Activated CD8-positive, alpha-beta memory T cell treated with anti-CD3 and anti-CD28 coated beads, Interleukin-2, amount 50 U/mL, for 1 hour (primary cell): Measurements from ENCODE around the gene CAND1.

Experiments
- DNase-seq: peaks from one replicate; pipeline ENCODE4 v3.0.0-alpha.2; 2020; ENCODE audit errors: extremely low read depth

Gene CAND1

GRCh38 chr12:67280572-67280971, 11.4 kb downstream of the CAND1 start:
- DNase-seq = no peak

- DNase-seq = no peak
Measured at GRCh38 chr12:67284561-67284960, 15.4 kb downstream of the CAND1 start.

- DNase-seq = no peak
Measured at GRCh38 chr12:67286257-67286656, 17.1 kb downstream of the CAND1 start.

DNA sequence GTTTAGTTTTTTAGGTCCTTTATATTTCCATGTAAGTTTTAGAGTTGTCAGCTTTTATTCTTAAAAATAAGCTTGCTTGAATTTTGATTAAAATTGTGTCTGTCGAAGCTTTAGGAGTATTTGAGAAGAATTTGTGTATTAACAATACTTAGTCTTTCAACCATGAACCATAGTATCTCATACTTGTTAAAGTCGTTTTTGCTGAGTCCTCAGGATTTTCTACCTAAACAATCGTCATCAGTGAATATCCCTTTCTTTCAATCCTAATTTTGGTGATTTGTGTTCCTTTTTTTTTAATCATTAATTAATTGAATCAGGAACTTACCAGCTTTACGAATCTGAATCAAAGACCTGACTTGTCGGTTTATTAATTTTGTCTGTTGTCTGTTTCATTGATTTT, 18.2 kb downstream of the CAND1 start:
- DNase-seq = no peak

DNA sequence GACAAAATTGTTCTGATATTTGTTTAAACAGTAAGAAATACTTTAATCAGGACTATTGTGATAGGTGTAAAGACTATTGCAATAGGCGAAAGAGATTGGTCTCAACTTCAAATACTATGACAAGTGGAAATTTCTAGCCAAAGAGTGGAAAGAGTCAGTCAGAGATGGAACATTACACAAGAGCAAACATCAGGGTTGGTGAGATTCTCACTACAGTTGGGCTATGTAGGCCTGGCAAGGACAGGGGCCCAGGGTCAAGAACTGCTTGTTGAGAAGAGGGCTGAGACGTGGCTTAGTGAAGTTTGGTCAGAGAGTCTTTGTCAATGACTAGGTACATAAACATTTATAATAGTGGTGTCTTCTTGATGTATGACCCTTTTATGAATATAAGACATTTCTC, 19.4 kb downstream of the CAND1 start:
- DNase-seq = no peak

- DNase-seq = no peak
Measured at GRCh38 chr12:67290378-67290777, 21.2 kb downstream of the CAND1 start.

DNA sequence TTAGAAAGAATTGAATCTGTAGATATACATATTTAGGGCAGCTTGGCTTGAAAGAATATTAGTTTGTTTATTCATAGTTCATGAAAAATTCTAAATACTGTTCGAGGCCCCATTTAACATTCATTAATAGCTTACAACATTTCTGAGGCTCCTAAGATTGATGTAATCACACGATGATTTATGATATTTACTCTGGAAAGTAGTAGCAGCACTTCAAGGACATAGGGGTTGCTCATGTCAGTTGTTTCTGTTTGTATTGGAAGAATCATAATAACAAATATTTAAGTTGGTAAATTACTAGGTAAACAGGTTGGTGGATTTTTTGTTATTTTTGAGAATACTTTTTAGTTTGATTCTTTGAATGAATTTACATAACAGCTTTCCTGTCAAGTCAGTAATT, 30.4 kb downstream of the CAND1 start:
- no peak for DNase-seq

DNA sequence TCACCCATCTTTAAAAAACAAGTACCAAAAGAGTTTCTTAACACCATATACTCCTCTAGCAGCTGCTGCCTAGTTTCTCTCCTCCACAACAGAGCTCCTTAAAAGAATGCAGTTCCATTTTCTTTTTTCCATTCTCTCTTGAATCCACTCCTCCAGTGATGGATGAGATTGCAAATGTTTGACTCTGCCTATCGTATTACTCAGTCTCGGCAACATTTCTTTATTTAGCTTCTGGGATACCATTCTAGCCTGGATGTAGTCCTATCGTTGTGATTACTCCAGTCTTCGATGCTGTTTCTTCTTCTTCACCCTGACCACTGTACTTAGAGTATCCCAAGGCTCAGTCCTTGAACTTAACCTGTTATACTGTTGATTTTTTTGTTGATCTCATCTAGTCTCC, 30.8 kb downstream of the CAND1 start:
- DNase-seq = no peak

- DNase-seq = no peak
Measured at GRCh38 chr12:67302162-67302561, 33.0 kb downstream of the CAND1 start.

- DNase-seq = no peak
Measured at GRCh38 chr12:67305544-67305943, 36.4 kb downstream of the CAND1 start.

- DNase-seq = no peak
Measured at GRCh38 chr12:67306712-67307111, 37.6 kb downstream of the CAND1 start.

DNA sequence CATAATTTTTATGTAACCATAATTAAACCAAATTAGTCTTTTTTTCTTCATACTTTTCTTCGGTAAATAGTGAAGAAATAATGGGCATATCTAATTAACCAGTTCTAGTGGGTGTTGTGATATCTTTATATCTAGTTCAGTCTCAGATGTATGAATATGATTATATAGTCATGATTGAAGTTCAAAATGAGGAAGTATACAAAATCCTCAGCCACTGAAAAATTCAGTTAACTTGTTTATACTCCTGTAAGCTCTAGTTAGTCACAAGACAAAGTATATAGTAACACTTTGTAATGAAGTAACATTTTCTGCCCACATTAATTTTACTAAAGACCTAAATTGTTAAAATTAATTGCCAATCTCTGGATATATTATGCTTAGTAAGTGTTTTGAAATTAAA, 46.5 kb downstream of the CAND1 start:
- DNase-seq = no peak

- DNase-seq = no peak
Measured at GRCh38 chr12:67318786-67319185, 49.6 kb downstream of the CAND1 start.

GRCh38 chr12:67319936-67320335, 50.8 kb downstream of the CAND1 start:
- no peak for DNase-seq

DNA sequence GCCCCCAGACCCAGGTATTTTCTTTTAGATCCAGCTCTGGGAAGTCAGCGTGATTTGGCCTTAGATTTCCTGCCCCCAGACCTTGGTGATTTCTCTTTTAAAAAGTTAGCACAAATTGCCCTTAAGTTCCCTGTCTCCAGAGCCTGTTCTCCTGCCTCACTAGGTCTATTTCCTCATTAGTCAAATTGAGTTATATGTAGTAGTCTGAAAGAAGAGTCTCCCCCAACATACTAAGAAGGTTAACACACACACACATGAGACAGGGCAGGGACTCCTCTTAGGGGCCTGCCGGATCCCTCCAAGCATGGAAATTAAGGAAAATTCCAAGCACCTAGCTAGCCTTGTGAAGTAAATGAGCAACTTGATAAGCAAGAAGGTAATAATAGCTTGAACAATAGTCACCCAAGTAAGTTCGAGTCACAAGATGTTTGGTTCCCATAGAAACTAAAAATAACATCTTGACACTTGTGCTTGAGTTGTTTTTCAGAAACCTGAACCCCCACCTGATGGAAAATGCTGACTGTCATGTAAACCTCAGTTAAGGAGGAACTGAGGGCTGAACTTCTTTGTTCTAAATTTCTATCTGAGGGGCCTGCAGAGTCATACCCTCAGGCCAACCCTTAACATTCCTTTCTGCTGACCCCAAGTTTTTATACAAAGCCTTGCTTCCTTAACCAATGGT, 51.6 kb downstream of the CAND1 start:
- DNase-seq = no peak

DNA sequence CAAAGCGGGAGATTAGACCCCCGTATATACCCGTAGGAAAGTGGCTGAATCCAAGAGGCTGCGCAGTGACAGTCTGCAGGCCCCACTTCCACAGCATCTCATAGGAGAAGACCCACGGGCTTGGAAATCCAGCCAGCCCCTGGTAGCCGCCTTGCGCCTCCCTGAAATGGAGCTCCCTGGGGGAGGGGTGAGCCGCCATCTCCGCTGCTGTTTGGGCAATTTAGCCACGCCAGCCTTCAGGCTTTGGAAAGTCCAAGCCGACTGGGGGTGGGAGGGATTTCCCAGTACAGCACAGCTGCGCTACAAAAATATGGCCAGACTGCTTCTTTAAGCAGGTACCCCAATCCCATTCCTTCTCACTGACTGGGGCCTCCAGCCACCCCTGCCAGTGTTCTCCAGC, 53.4 kb downstream of the CAND1 start:
- no peak for DNase-seq

GRCh38 chr12:67323007-67323406, 53.8 kb downstream of the CAND1 start:
- DNase-seq = no peak

- no peak for DNase-seq
Measured at GRCh38 chr12:67326637-67327036, 57.5 kb downstream of the CAND1 start.

- no peak for DNase-seq
Measured at GRCh38 chr12:67327466-67327865, 58.3 kb downstream of the CAND1 start.

- DNase-seq = no peak
Measured at GRCh38 chr12:67331123-67331522, 62.0 kb downstream of the CAND1 start.

DNA sequence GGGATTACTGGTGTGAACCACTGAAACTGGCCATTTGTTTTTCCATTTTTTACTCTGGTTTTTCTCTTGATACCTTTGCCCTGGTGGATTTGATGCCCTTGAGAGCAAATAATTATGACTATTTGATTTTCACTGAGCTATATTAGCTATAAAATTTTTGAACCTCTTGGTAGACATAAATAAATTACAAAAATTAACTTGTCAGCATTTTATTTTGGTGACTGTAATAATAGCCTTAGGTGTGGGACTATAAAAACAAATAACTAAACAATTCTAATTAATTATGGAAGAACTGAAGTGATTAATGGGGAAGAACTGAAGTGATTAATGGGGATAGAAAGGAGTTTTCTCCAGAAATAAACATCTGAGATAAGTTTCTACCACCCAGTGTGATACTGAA, 62.7 kb downstream of the CAND1 start:
- DNase-seq = no peak

DNA sequence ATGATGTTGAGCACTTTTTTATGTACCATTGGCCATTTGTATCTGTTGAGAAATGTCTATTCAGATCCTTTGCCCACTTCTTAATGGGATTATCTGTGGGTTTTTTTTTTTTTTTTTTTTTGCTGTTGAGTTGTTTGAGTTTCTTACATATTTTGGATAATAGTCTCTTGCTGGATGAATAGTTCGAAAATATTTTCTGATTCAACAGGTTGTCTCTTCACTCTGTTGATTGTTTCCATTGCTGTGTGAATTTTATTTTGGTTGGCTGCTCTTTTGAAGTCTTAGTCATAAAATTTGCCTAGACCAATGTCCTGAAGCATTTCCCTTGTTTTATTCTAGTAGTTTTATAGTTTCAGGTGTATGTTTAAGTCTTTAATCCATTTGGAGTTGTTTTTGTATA, 64.5 kb downstream of the CAND1 start:
- DNase-seq = no peak

DNA sequence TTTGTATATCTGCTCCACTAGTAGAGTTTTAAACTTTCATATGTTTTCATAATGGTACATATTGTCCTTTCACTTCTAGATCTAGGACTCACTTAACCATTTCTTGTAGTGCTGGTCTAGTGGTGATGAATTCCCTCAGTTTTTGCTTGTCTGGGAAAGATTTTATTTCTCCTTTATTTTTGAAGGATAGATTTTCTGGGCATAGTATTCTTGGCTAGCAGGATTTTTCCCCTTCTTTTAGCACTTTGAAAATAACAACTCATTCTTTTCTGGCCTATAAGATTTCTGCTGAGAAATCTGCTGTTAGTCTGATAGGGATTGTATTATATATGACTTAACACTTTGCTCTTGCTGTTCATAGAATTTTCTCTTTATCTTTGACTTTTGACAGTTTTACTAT, 69.3 kb downstream of the CAND1 start:
- DNase-seq = no peak

DNA sequence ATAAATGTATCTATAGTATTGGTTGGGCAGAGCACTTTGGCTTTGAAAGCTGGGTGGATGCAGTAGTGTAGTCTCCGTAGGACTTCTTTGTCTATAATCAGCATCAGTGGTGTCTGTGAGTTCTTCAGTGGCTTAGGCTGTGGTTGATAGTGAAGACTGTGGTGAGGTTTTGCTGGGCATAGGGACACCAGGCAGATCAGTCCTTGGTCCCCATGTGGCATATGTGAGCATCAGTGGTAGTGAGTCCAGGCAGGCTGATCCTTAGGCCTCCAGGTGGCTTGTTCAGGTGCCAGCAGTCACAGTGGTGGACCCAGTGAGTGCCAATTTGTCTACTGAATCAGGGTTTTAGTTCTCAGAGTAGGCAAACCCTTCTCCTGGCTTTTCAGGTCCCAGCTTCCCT, 70.4 kb downstream of the CAND1 start:
- DNase-seq = no peak
